Thoracic aorta (tissue), 2 donors: ENCODE measurements around the gene MDC1. TPM values are rescaled to one million over a fixed set of nuclear protein-coding genes. Genes with fewer than 3 reads are reported as not detected.

Source experiments
- ATAC-seq: fragments of 150-250 bp; one replicate; pipeline ENCODE4 v1.8.0; 2017; ENCODE audit warnings: low read depth; ENCODE audit not compliant: insufficient number of reproducible peaks, low FRiP score
- DNase-seq: peaks from one replicate; pipeline ENCODE4 v3.0.0-alpha.2; 2020; ENCODE audit warnings: low spot score
- H3K27ac ChIP-seq, 2 donors: fragments of 200-600 bp; sonication (generic); 1 replicate in 1 of 2; 2 replicates in 1 of 2; pipeline ENCODE4 v1.5.1; 2016; ENCODE audit warnings: mild to moderate bottlenecking in 2 of 2, moderate library complexity in 2 of 2
- H3K27me3 ChIP-seq: fragments of 200-600 bp; sonication (generic); replicated peaks from 2 replicates; pipeline ENCODE4 v1.6.0; 2016; ENCODE audit warnings: mild to moderate bottlenecking; ENCODE audit not compliant: insufficient read depth
- H3K36me3 ChIP-seq: fragments of 200-600 bp; sonication (generic); one replicate; pipeline ENCODE4 v1.5.1; 2016
- H3K4me1 ChIP-seq, 2 donors: fragments of 200-600 bp; sonication (generic); 1 replicate in 1 of 2; 2 replicates in 1 of 2; pipeline versions ENCODE4 v1.5.1 to v1.6.0; 2016; ENCODE audit warnings: low read depth in 2 of 2, mild to moderate bottlenecking in 1 of 2; ENCODE audit not compliant: control insufficient read depth in 1 of 2
- H3K4me3 ChIP-seq: fragments of 200-600 bp; sonication (generic); 2 replicates; pipeline ENCODE4 v1.5.1; 2016; ENCODE audit warnings: mild to moderate bottlenecking
- H3K9me3 ChIP-seq: fragments of 200-600 bp; sonication (generic); 2 replicates; pipeline ENCODE4 v1.5.1; 2016
- total RNA-seq, 2 donors: library from RNA; depleted of rRNA; stranded (reverse); fragments of >200 nt; gene quantifications; one replicate each; pipeline versions ENCODE4 v1.1.0 to v1.2.3, GENCODE V29; 2016
- TF ChIP-seq, protein P1 (sequence below): fragments of 200-600 bp; sonication (generic); IDR thresholded peaks from one replicate; pipeline ENCODE4 v1.5.1; 2019; ENCODE audit warnings: antibody characterized with exemption

MDC1 gene
- total RNA-seq, 2 donors from 2014 or later, result 16.6 to 22.6 TPM

DNA sequence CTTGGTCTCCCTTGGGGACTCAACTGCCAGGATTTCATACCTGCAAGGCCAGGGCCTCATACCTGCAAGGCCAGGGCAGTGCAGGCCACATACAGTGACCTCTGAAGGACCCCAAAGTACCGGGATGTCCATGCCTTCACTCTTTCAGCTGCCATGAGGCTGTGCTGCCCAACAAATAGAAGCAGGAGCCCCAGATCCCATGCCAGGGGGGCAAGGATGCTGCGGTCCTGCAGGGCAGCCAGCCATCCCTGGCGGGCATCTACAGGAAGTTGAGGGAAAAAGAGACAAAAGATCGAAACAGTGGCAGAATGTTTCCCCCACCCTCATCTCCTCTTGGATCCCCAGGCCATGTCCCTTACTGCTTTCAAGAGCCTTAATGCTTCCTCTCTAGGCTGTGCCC is 27.1 kb downstream of the MDC1 start:
- Histone ChIP-seq H3K4me3 (peak overlapping the region; percentile 92), H3K4me1 (peaks cover 24 to 35% of the 10 kb centered on the region in 2 donors)
- TF ChIP-seq, protein P1, sequence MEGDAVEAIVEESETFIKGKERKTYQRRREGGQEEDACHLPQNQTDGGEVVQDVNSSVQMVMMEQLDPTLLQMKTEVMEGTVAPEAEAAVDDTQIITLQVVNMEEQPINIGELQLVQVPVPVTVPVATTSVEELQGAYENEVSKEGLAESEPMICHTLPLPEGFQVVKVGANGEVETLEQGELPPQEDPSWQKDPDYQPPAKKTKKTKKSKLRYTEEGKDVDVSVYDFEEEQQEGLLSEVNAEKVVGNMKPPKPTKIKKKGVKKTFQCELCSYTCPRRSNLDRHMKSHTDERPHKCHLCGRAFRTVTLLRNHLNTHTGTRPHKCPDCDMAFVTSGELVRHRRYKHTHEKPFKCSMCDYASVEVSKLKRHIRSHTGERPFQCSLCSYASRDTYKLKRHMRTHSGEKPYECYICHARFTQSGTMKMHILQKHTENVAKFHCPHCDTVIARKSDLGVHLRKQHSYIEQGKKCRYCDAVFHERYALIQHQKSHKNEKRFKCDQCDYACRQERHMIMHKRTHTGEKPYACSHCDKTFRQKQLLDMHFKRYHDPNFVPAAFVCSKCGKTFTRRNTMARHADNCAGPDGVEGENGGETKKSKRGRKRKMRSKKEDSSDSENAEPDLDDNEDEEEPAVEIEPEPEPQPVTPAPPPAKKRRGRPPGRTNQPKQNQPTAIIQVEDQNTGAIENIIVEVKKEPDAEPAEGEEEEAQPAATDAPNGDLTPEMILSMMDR, result no peak

DNA sequence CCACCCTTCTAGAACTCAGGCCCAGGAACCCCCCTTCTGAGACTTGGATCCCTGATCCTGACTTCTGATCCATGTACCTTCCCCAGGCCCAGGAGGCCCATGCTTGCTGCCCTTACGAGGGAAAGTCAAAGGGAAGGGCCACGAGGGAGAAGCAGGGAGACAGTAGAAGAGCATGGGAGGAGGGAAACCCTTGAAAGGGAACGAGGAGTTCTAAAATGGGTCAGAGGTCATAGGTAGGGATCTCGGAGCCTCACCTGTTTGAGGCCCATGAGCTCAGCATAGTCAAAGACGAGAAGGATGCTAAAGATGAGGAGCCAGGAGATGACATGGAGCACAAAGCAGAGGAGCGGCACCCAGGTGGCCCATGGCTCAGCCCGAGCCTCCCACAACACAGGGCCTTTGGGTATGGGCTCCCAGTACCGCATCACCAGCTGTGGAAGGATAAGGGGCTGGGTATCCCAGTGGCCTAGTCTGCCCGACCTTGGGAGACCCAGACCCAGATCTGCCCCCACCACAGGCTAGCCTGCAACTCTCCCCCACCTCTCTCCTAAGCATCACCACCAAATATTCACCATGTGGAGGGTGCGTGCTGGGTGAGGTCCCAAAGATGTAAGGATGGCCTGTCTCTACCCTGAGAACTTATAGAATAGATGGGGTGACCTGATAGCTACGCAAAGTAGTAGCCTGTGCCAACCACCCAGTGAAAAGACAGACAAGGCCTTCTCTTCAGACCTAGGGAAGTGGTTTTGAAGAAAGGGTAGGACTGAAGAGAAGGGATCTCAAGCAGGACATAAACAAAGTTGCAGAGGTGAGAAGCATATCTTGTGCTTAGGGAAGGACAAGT is 27.8 kb downstream of the MDC1 start:
- DNase-seq, result no peak
- TF ChIP-seq, protein P1, result no peak
- H3K4me1 ChIP-seq, result peaks cover 24 to 36% of the 10 kb centered on the region in 2 donors
- H3K27me3 ChIP-seq, result no peaks in the 10 kb centered on the region
- no peaks in the 10 kb centered on the region for H3K9me3 ChIP-seq
- no peak for ATAC-seq
- no peak overlapping the region for H3K4me3 ChIP-seq
- H3K36me3 ChIP-seq, result no peaks in the 10 kb centered on the region
- H3K27ac ChIP-seq, result peak overlapping the region; percentile 100

More for the DNA sequence above, 27.1 kb downstream of the MDC1 start:
- peak overlapping the region; percentile 92 to 100 for H3K27ac ChIP-seq
- no peak for DNase-seq
- no peaks in the 10 kb centered on the region for H3K36me3 ChIP-seq
- no peak for ATAC-seq
- H3K27me3 ChIP-seq, result no peaks in the 10 kb centered on the region
- no peaks in the 10 kb centered on the region for H3K9me3 ChIP-seq

DNA sequence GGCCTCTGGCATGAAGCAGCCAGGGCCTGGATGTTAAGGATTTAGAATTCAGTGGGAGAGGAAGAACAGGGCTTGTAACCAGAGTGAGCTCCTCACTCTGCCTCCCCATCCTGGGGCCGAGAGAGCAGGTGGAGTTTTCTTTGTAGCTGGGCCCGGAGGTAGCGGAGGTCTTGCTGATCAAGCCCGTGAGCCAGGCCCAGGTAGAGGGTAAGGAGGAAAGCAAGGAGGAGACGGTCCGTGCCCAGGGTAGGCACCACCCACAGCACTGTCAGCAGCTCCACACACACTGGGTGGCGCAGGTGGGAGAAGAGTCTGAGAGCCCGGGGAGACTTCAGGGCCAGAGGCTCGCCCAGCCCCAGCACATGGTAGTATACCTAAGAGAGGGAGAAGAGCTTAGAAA is 28.5 kb downstream of the MDC1 start:
- Histone ChIP-seq H3K4me1 (peaks cover 24 to 36% of the 10 kb centered on the region in 2 donors), H3K36me3 (no peaks in the 10 kb centered on the region), H3K27ac (peak overlapping the region; percentile 100), H3K27me3 (no peaks in the 10 kb centered on the region), H3K9me3 (no peaks in the 10 kb centered on the region), H3K4me3 (peak overlapping the region; percentile 99)
- ATAC-seq (no peak), DNase-seq (no peak)
- TF ChIP-seq, protein P1, result no peak

DNA sequence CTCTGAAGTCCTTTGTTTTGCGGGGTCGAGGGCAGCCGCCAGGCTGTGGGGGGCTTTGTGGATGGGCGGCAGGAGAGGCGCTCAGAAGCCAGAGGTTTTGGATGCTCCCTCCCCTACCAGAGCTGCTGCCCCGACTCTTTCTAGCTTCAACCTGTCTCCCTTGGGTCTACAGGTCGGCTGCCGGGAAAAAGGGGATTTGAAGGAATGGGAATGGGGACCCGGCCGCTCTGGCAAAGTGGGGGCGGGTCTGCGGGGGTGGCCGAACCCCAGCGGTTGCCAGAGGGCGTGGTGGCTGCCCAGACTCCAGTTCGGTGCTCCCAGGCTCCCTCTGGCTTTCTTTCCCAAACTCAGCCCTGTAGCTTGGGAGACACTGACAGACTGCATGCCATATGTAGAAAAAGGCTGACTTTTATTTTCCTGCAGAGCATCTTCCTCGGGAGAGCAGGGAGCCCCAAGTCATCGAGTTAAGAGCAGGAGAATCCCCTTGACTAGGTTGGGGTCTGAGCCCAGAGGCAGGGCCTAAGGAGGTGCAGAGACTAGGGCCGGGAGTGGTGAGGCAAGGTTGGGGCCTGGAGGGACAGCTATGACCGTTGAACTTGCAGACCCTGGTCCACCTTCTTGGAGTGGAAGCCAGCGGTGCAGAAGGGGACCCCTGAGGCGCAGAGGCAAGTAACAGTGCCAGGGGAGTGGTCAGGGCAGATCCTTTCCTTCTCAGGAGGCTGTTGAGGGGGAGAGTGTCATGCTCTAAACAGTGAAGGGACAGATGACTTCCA is 29.2 kb downstream of the MDC1 start:
- ATAC-seq, result no peak
- Histone ChIP-seq H3K4me3 (peak overlapping the region; percentile 99), H3K9me3 (no peaks in the 10 kb centered on the region), H3K27ac (peak overlapping the region; percentile 100), H3K36me3 (no peaks in the 10 kb centered on the region), H3K4me1 (peaks cover 24 to 40% of the 10 kb centered on the region in 2 donors), H3K27me3 (no peaks in the 10 kb centered on the region)
- TF ChIP-seq, protein P1, result peak; percentile 27
- no peak for DNase-seq
